Measurements from ENCODE around the gene SLITRK2.

Gene SLITRK2

GRCh38 chrX:145848448-145848847 is 30.8 kb downstream of the SLITRK2 start:
- intact Hi-C loops (cut with DNase I): no loop called here

GRCh38 chrX:145848857-145849256 is 31.2 kb downstream of the SLITRK2 start:
- intact Hi-C loops (cut with DNase I): no loop called here
- no peak for DNase-seq

More at GRCh38 chrX:145848448-145848847, 30.8 kb downstream of the SLITRK2 start:
- DNase-seq: no peak

- no peak for DNase-seq
- intact Hi-C loops (cut with DNase I): no loop called here
Observed at GRCh38 chrX:145853181-145853580, 35.6 kb downstream of the SLITRK2 start.

GRCh38 chrX:145856181-145856580 is 38.6 kb downstream of the SLITRK2 start:
- no peak for DNase-seq
- intact Hi-C loops (cut with DNase I): no loop called here

- intact Hi-C loops (cut with DNase I): no loop called here
- DNase-seq: no peak
Observed at GRCh38 chrX:145861818-145862217, 44.2 kb downstream of the SLITRK2 start.

- no peak for DNase-seq
- intact Hi-C loops (cut with DNase I): no loop called here
Observed at GRCh38 chrX:145865082-145865481, 47.5 kb downstream of the SLITRK2 start.
